Gastrocnemius medialis (tissue), 4 donors: ENCODE measurements around the gene CCDC90B. TPM values are rescaled to one million over a fixed set of nuclear protein-coding genes. Genes with fewer than 3 reads are reported as not detected.
A peak's percentile ranks its signal among the peaks of the same experiment; 100 is the strongest.

ENCODE experiments used
- ATAC-seq, 2 donors: fragments of 150-250 bp; one replicate each; pipeline ENCODE4 v1.9.1; 2016
- DNase-seq, 2 donors: peaks; one replicate each; pipeline ENCODE4 v3.0.0-alpha.2; 2019
- H3K27ac ChIP-seq, 4 donors: fragments of 200-600 bp; sonication (generic); 1 replicate in 1 of 4; 2 replicates in 3 of 4; pipeline ENCODE4 v1.5.1; 2016 to 2018; ENCODE audit warnings: mild to moderate bottlenecking in 2 of 4, moderate library complexity in 1 of 4
- H3K27me3 ChIP-seq, 3 donors: fragments of 200-600 bp; sonication (generic) in 2 of 3; 1 replicate in 1 of 3; 2 replicates in 2 of 3; pipeline versions ENCODE4 v1.5.1 to v1.6.0; 2016 to 2019; ENCODE audit warnings: mild to moderate bottlenecking in 1 of 3, moderate library complexity in 1 of 3
- H3K36me3 ChIP-seq, 2 donors: fragments of 200-600 bp; sonication (generic) in 1 of 2; one replicate each; pipeline ENCODE4 v1.5.1; 2017 to 2018
- H3K4me1 ChIP-seq, 2 donors: fragments of 200-600 bp; sonication (generic) in 1 of 2; one replicate each; pipeline ENCODE4 v1.5.1; 2016 to 2017; ENCODE audit warnings: mild to moderate bottlenecking in 2 of 2
- H3K4me3 ChIP-seq, 4 donors: fragments of 200-600 bp; sonication (generic) in 3 of 4; 1 replicate in 1 of 4; 2 replicates in 3 of 4; pipeline ENCODE4 v1.5.1; 2016 to 2019; ENCODE audit warnings: mild to moderate bottlenecking in 2 of 4
- H3K9me3 ChIP-seq, 3 donors: fragments of 200-600 bp; sonication (generic) in 2 of 3; 1 replicate in 1 of 3; 2 replicates in 2 of 3; pipeline ENCODE4 v1.5.1; 2016 to 2019
- POLR2A ChIP-seq, 2 donors: fragments of 450-650 bp; IDR thresholded peaks; one replicate each; pipeline ENCODE4 v1.6.1; 2017; ENCODE audit warnings: antibody characterized with exemption in 2 of 2, mild to moderate bottlenecking in 2 of 2, moderate library complexity in 2 of 2
- in situ Hi-C, 4 donors: fragments of 200-750 bp; cut with MboI; loops; one replicate each; pipeline versions ENCODE4 v1.15.0 to v1.8.0; 2017; ENCODE audit warnings: low sequenced_read_pairs in 4 of 4
- intact Hi-C: fragments of 100-400 bp; cut with DNase I; formaldehyde crosslinking; loops from one replicate; pipeline ENCODE4 v1.15.1; 2023; ENCODE audit warnings: low total_unique reads
- total RNA-seq, 4 donors: library from RNA; depleted of rRNA; stranded (reverse); fragments of >200 nt; gene quantifications; one replicate each; pipeline versions ENCODE4 v1.1.0 to v1.2.3, GENCODE V29; 2016
- TF ChIP-seq, protein P1 (sequence below), 5 experiments: fragments of 450-650 bp in 3 of 5; fragments of 200-600 bp in 2 of 5; sonication (generic) in 2 of 5; IDR thresholded peaks in 4 of 5; conservative IDR thresholded peaks in 1 of 5; 1 replicate in 4 of 5; 2 replicates in 1 of 5; pipeline ENCODE4 v1.5.1; 2016 to 2019; ENCODE audit warnings: antibody characterized with exemption in 5 of 5, mild to moderate bottlenecking in 3 of 5, moderate library complexity in 3 of 5

Gene CCDC90B
- total RNA-seq, 4 donors from 2014 or later, result 18.1 to 30.1 (median 22.8) TPM

- Histone ChIP-seq H3K9me3 (no peaks in the 10 kb centered on the region), H3K4me1 (no peaks in the 10 kb centered on the region), H3K36me3 (no peaks in the 10 kb centered on the region), H3K4me3 (peak overlapping the region in 2 of 4 donors; percentile 16 to 27), H3K27ac (no peak overlapping the region), H3K27me3 (no peaks in the 10 kb centered on the region)
- ATAC-seq (peak in 1 of 2 donors; percentile 72), DNase-seq (no peak)
- TF ChIP-seq, protein P1, sequence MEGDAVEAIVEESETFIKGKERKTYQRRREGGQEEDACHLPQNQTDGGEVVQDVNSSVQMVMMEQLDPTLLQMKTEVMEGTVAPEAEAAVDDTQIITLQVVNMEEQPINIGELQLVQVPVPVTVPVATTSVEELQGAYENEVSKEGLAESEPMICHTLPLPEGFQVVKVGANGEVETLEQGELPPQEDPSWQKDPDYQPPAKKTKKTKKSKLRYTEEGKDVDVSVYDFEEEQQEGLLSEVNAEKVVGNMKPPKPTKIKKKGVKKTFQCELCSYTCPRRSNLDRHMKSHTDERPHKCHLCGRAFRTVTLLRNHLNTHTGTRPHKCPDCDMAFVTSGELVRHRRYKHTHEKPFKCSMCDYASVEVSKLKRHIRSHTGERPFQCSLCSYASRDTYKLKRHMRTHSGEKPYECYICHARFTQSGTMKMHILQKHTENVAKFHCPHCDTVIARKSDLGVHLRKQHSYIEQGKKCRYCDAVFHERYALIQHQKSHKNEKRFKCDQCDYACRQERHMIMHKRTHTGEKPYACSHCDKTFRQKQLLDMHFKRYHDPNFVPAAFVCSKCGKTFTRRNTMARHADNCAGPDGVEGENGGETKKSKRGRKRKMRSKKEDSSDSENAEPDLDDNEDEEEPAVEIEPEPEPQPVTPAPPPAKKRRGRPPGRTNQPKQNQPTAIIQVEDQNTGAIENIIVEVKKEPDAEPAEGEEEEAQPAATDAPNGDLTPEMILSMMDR (IDR thresholded peaks at IDR 0.05 in 4 of 5, conservative IDR thresholded peaks at IDR 0.05 in 1 of 5), result peak; percentile 26 to 60 (median 43)
- TF ChIP-seq POLR2A (IDR thresholded peaks at IDR 0.05), result no peak
- in situ Hi-C loops, result loop anchor here in 1 of 4 donors (25.0 kb wide), 1 partner anchor 519 kb away; no protein-coding TSS in a partner anchor
- intact Hi-C loops, result loop anchor here (5.0 to 10.0 kb wide), 2 partner anchors 432 to 529 kb away; no protein-coding TSS in a partner anchor
These were observed 6.7 kb upstream of the CCDC90B start for GRCh38 chr11:83292709-83293456.

GRCh38 chr11:83287631-83288030 is 1.5 kb upstream of the CCDC90B start:
- TF ChIP-seq POLR2A (IDR thresholded peaks at IDR 0.05), result no peak
- TF ChIP-seq, protein P1 (IDR thresholded peaks at IDR 0.05 in 4 of 5, conservative IDR thresholded peaks at IDR 0.05 in 1 of 5), result no peak
- in situ Hi-C loops (loop anchor here in 2 of 4 donors (10.0 to 25.0 kb wide), 2 partner anchors 213 to 525 kb away; partner anchors contain the start of gene RAB30 (in 1 of the 2)), intact Hi-C loops (loop anchor here (10.0 kb wide), 2 partner anchors 133 to 283 kb away; partner anchors contain the start of gene PCF11)
- H3K27ac ChIP-seq, result no peak overlapping the region
- H3K9me3 ChIP-seq, result no peaks in the 10 kb centered on the region
- H3K36me3 ChIP-seq, result no peaks in the 10 kb centered on the region
- no peak overlapping the region for H3K4me3 ChIP-seq
- H3K27me3 ChIP-seq, result no peaks in the 10 kb centered on the region
- peaks cover 24 to 25% of the 10 kb centered on the region in 2 donors for H3K4me1 ChIP-seq
- ATAC-seq (no peak), DNase-seq (no peak)

GRCh38 chr11:83285151-83285770 is 906 bp downstream of the CCDC90B start:
- Histone ChIP-seq H3K4me1 (peaks cover 36 to 39% of the 10 kb centered on the region in 2 donors), H3K27ac (peak overlapping the region; percentile 95 to 98 (median 97)), H3K36me3 (peaks cover 0 to 4% of the 10 kb centered on the region in 2 donors), H3K27me3 (no peaks in the 10 kb centered on the region), H3K9me3 (no peaks in the 10 kb centered on the region), H3K4me3 (peak overlapping the region; percentile 80 to 94 (median 90))
- in situ Hi-C loops (loop anchor here in 2 of 4 donors (10.0 to 25.0 kb wide), 2 partner anchors 210 to 527 kb away; partner anchors contain the start of gene RAB30 (in 1 of the 2)), intact Hi-C loops (loop anchor here (10.0 kb wide), 2 partner anchors 130 to 280 kb away; partner anchors contain the start of gene PCF11)
- no peak for DNase-seq
- peak; percentile 47 to 57 for ATAC-seq
- TF ChIP-seq, protein P1 (IDR thresholded peaks at IDR 0.05 in 4 of 5, conservative IDR thresholded peaks at IDR 0.05 in 1 of 5), result no peak
- TF ChIP-seq POLR2A (IDR thresholded peaks at IDR 0.05), result no peak

GRCh38 chr11:83284501-83285150 is 1.5 kb downstream of the CCDC90B start:
- Histone ChIP-seq H3K4me1 (peaks cover 36 to 39% of the 10 kb centered on the region in 2 donors), H3K36me3 (peaks cover 0 to 6% of the 10 kb centered on the region in 2 donors), H3K4me3 (peak overlapping the region; percentile 80 to 94 (median 90)), H3K27ac (peak overlapping the region; percentile 95 to 98 (median 97)), H3K9me3 (no peaks in the 10 kb centered on the region), H3K27me3 (no peaks in the 10 kb centered on the region)
- DNase-seq (no peak), ATAC-seq (no peak)
- intact Hi-C loops (loop anchor here (10.0 kb wide), 2 partner anchors 130 to 280 kb away; partner anchors contain the start of gene PCF11), in situ Hi-C loops (loop anchor here in 2 of 4 donors (10.0 to 25.0 kb wide), 2 partner anchors 210 to 528 kb away; partner anchors contain the start of gene RAB30 (in 1 of the 2))
- TF ChIP-seq, protein P1 (IDR thresholded peaks at IDR 0.05 in 4 of 5, conservative IDR thresholded peaks at IDR 0.05 in 1 of 5), result no peak
- no peak for TF ChIP-seq POLR2A (IDR thresholded peaks at IDR 0.05)
